ENCODE measurements around the gene NEDD9. TPM values are rescaled to one million over a fixed set of nuclear protein-coding genes. Genes with fewer than 3 reads are reported as not detected.

NEDD9 gene
- total RNA-seq, 1 donor from 2014 or later, result 10.3 TPM

GRCh38 chr6:11151488-11151887, 81.0 kb downstream of the NEDD9 start:
- Mint-ChIP-seq H3K27ac (ENCODE audit: unreplicated experiment) (no peak overlapping the region), H3K36me3 (ENCODE audit: unreplicated experiment) (peaks cover 2% of the 10 kb centered on the region), H3K4me1 (ENCODE audit: unreplicated experiment) (peaks cover 6% of the 10 kb centered on the region), H3K4me3 (ENCODE audit: unreplicated experiment) (no peak overlapping the region), H3K27me3 (ENCODE audit: unreplicated experiment) (no peaks in the 10 kb centered on the region), H3K9me3 (ENCODE audit: unreplicated experiment) (peaks cover 3% of the 10 kb centered on the region)
- no peak for TF ChIP-seq CTCF (IDR thresholded peaks at IDR 0.05)
- DNase-seq (ENCODE audit: extremely low spot score, unreplicated experiment), result no peak

- Mint-ChIP-seq H3K27ac (ENCODE audit: unreplicated experiment) (no peak overlapping the region), H3K4me1 (ENCODE audit: unreplicated experiment) (peaks cover 6% of the 10 kb centered on the region)
These were observed 82.9 kb downstream of the NEDD9 start for GRCh38 chr6:11149551-11149950.

GRCh38 chr6:11146117-11146826, 86.2 kb downstream of the NEDD9 start:
- H3K4me3 Mint-ChIP-seq (ENCODE audit: unreplicated experiment), result no peak overlapping the region
- no peak for TF ChIP-seq CTCF (IDR thresholded peaks at IDR 0.05)
- H3K27ac Mint-ChIP-seq (ENCODE audit: unreplicated experiment), result no peak overlapping the region

More at GRCh38 chr6:11149551-11149950, 82.9 kb downstream of the NEDD9 start:
- Mint-ChIP-seq H3K36me3 (ENCODE audit: unreplicated experiment) (no peaks in the 10 kb centered on the region), H3K27me3 (ENCODE audit: unreplicated experiment) (no peaks in the 10 kb centered on the region), H3K9me3 (ENCODE audit: unreplicated experiment) (peaks cover 3% of the 10 kb centered on the region), H3K4me3 (ENCODE audit: unreplicated experiment) (no peak overlapping the region)
- no peak for TF ChIP-seq CTCF (IDR thresholded peaks at IDR 0.05)
- no peak for DNase-seq (ENCODE audit: extremely low spot score, unreplicated experiment)

GRCh38 chr6:11144393-11144851, 88.0 kb downstream of the NEDD9 start:
- no peak for DNase-seq (ENCODE audit: extremely low spot score, unreplicated experiment)
- peak; percentile 99 for TF ChIP-seq CTCF (IDR thresholded peaks at IDR 0.05)
- H3K36me3 Mint-ChIP-seq (ENCODE audit: unreplicated experiment), result peaks cover 2% of the 10 kb centered on the region
- no peak overlapping the region for H3K27ac Mint-ChIP-seq (ENCODE audit: unreplicated experiment)
- H3K27me3 Mint-ChIP-seq (ENCODE audit: unreplicated experiment), result no peaks in the 10 kb centered on the region
- peaks cover 3% of the 10 kb centered on the region for H3K9me3 Mint-ChIP-seq (ENCODE audit: unreplicated experiment)
- peaks cover 21% of the 10 kb centered on the region for H3K4me1 Mint-ChIP-seq (ENCODE audit: unreplicated experiment)
- no peak overlapping the region for H3K4me3 Mint-ChIP-seq (ENCODE audit: unreplicated experiment)

More at GRCh38 chr6:11146117-11146826, 86.2 kb downstream of the NEDD9 start:
- H3K9me3 Mint-ChIP-seq (ENCODE audit: unreplicated experiment), result peaks cover 3% of the 10 kb centered on the region
- H3K4me1 Mint-ChIP-seq (ENCODE audit: unreplicated experiment), result peaks cover 15% of the 10 kb centered on the region
- H3K36me3 Mint-ChIP-seq (ENCODE audit: unreplicated experiment), result no peaks in the 10 kb centered on the region
- H3K27me3 Mint-ChIP-seq (ENCODE audit: unreplicated experiment), result no peaks in the 10 kb centered on the region
- no peak for DNase-seq (ENCODE audit: extremely low spot score, unreplicated experiment)

Measured in osteocyte (in vitro differentiated cells).